ENCODE measurements around the gene TIMP2.

TIMP2 gene

DNA sequence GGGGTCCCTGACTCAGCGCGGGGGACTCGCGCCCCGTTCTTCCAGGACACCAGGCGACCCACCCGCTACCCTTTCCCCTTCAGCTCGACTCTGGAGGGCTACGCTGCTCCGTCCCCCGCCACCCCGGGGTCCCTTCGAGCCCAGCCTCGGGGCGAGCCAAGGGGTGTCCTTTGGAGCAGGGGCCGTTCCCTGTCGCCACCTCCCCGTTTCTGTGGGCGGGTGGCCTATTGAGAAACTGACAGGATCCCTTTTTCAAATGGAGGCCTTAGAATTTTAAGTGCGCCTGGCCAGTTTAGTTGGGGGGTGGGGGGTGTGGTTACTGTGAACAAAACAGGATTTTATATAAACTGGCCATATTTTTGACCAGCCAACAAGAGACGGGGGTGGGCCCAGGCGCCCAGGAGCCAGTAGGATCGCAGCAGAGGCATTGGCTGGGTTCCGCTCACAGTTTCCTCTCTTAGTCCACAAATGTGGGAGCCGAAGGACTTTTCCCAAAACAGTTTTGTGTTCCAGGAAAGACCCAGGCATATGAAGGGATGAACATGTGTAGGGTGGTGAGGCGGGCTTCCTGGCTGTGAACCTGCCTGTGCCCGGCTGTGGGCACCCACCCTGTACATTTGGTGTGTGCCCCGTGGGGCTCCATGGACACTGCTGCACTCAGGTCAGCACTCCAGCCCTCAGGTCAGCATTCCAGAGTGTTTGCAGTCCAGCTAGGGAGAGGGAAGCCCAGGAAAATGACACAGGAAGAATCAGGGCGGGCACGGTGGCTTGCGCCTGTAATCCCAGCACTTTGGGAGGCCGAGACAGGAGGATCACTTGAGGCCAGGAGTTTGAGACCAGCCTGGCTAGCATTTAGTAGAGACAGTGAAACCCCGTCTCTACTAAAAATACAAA lies 722 bp upstream of the TIMP2 start:
- Histone ChIP-seq H3K9me3 (ENCODE audit: insufficient read depth, low read length, severe bottlenecking) (no peaks in the 10 kb centered on the region), H3K36me3 (ENCODE audit: insufficient read depth, low read length) (no peaks in the 10 kb centered on the region), H3K9ac (ENCODE audit: low read depth, low read length) (peak overlapping the region; percentile 38; the same call in 1 of the 2 replicates), H2AFZ (ENCODE audit: low read depth, low read length) (peak overlapping the region; percentile 59), H3K27ac (ENCODE audit: low read length) (no peak overlapping the region), H3K4me2 (ENCODE audit: insufficient read depth, low read length) (peak overlapping the region; percentile 55), H3K4me3 (ENCODE audit: low read depth in 1 of 2, low read length in 2 of 2) (peak overlapping the region in 1 of 2 experiments; percentile 47; a peak in 2 of 4 replicates), H4K20me1 (ENCODE audit: insufficient read depth, low read length) (no peaks in the 10 kb centered on the region), H3K79me2 (ENCODE audit: insufficient read depth, low read length) (no peaks in the 10 kb centered on the region), H3K27me3 (ENCODE audit: insufficient read depth, low read length, poor library complexity) (peaks cover 21% of the 10 kb centered on the region), H3K4me1 (ENCODE audit: insufficient read depth, low read length) (peaks cover 21% of the 10 kb centered on the region)
- DNase-seq (no peak), ATAC-seq (ENCODE audit: insufficient read depth, low read depth) (peak; percentile 56; the same call in 2 of the 3 replicates)
- no peak for TF ChIP-seq CTCF (IDR thresholded peaks at IDR 0.05; ENCODE audit: borderline replicate concordance, extremely low read depth, low read length, poor library complexity, severe bottlenecking)
- no peak for TF ChIP-seq EZH2 (IDR thresholded peaks at IDR 0.05; ENCODE audit: borderline replicate concordance, low read depth, low read length, severe bottlenecking)

DNA sequence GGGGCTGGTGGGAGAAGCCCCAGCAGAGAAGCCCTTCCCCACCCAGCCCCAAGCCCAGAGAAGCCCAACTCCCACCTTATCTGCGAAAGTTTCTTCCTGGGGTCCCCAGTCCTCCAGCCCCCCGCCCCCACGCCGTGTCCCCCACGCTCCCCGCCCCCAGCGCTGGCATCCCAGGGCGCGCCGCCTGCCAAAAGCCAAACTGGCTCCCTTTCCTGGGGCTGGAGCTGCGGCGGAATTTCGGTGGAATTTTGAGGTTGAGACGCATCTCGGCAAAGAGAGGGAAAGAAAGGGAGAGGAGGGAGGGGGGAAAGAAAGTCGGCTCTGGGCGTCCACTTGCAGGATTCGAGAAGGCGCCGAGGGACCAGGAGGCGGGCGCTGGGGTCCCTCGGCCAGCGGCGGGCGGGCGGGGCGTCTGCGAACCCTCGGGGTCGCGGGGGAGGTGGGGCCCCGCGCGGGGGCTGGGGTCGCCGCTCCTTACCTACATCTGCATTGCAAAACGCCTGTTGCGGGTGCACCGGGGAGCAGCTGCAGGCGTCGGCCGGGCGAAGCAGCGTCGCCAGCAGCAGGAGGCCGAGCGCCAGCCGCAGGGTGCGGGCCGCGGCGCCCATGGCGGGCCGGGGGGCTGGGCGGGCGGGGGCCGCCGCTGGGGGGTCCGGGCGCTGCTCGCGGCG lies 571 bp downstream of the TIMP2 start:
- no peaks in the 10 kb centered on the region for H3K9me3 ChIP-seq (ENCODE audit: insufficient read depth, low read length, severe bottlenecking)
- no peak overlapping the region for H3K27ac ChIP-seq (ENCODE audit: low read length)
- no peaks in the 10 kb centered on the region for H3K79me2 ChIP-seq (ENCODE audit: insufficient read depth, low read length)
- H3K4me3 ChIP-seq (ENCODE audit: low read depth in 1 of 2, low read length in 2 of 2), result peak overlapping the region in 1 of 2 experiments; percentile 47; a peak in 3 of 4 replicates
- peak overlapping the region; percentile 46; the same call in 1 of the 2 replicates for H3K9ac ChIP-seq (ENCODE audit: low read depth, low read length)
- H3K36me3 ChIP-seq (ENCODE audit: insufficient read depth, low read length), result no peaks in the 10 kb centered on the region
- H2AFZ ChIP-seq (ENCODE audit: low read depth, low read length), result peak overlapping the region; percentile 16; the same call in 1 of the 2 replicates
- peak; percentile 23 for DNase-seq
- H3K27me3 ChIP-seq (ENCODE audit: insufficient read depth, low read length, poor library complexity), result peaks cover 21% of the 10 kb centered on the region
- H4K20me1 ChIP-seq (ENCODE audit: insufficient read depth, low read length), result no peaks in the 10 kb centered on the region
- TF ChIP-seq EZH2 (IDR thresholded peaks at IDR 0.05; ENCODE audit: borderline replicate concordance, low read depth, low read length, severe bottlenecking) (peak; percentile 67), CTCF (IDR thresholded peaks at IDR 0.05; ENCODE audit: borderline replicate concordance, extremely low read depth, low read length, poor library complexity, severe bottlenecking) (no peak)
- peak; percentile 29; the same call in 1 of the 3 replicates for ATAC-seq (ENCODE audit: insufficient read depth, low read depth)
- H3K4me2 ChIP-seq (ENCODE audit: insufficient read depth, low read length), result peak overlapping the region; percentile 55
- peaks cover 21% of the 10 kb centered on the region for H3K4me1 ChIP-seq (ENCODE audit: insufficient read depth, low read length)

DNA sequence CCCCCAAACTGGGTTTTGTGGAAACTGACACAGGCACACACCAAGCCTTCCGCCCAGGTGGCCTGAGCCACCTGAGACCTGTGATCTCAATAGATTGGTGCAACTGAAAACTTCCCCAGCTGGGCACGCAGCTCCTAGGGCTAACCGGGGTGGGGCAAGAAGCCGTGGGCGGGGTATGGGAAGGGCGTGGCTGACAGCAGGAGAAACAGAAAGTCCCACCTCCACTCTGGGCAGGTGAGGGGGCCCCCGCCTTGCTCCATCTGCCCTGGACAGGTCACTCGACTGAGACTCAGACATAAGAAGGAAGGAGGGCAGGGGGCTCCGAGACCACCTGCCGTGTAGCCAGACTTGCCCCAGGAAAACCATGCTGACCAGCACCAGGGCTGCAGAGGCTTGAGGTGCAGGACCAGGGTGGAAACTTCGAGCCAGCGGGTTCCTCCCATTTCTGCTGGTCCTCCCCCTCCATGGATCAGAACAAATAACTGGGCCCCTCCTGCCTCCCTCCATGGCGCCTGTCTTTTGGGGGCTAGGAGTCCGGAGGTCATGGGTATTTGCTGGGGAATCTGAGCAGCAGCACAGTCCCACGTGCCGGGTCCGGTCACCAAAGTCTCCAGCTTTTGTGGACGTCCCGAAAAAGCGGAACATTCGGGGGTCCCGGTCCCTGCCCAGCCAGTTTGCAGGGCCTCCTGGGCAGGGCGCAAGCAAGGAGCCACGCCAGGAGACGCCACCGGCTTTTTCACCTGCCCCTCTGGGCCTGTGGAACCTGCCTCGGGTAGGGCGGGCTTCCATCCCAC lies 1.3 kb downstream of the TIMP2 start:
- no peaks in the 10 kb centered on the region for H4K20me1 ChIP-seq (ENCODE audit: insufficient read depth, low read length)
- ATAC-seq (ENCODE audit: insufficient read depth, low read depth), result no peak

More for the DNA sequence above, 1.3 kb downstream of the TIMP2 start:
- peaks cover 21% of the 10 kb centered on the region for H3K4me1 ChIP-seq (ENCODE audit: insufficient read depth, low read length)
- H3K4me3 ChIP-seq (ENCODE audit: low read depth in 1 of 2, low read length in 2 of 2), result no peak overlapping the region
- TF ChIP-seq EZH2 (IDR thresholded peaks at IDR 0.05; ENCODE audit: borderline replicate concordance, low read depth, low read length, severe bottlenecking) (no peak), CTCF (IDR thresholded peaks at IDR 0.05; ENCODE audit: borderline replicate concordance, extremely low read depth, low read length, poor library complexity, severe bottlenecking) (no peak)
- no peak overlapping the region for H2AFZ ChIP-seq (ENCODE audit: low read depth, low read length)
- H3K27ac ChIP-seq (ENCODE audit: low read length), result no peak overlapping the region
- DNase-seq, result peak; percentile 16
- H3K27me3 ChIP-seq (ENCODE audit: insufficient read depth, low read length, poor library complexity), result peaks cover 21% of the 10 kb centered on the region
- no peaks in the 10 kb centered on the region for H3K36me3 ChIP-seq (ENCODE audit: insufficient read depth, low read length)
- no peaks in the 10 kb centered on the region for H3K79me2 ChIP-seq (ENCODE audit: insufficient read depth, low read length)
- H3K4me2 ChIP-seq (ENCODE audit: insufficient read depth, low read length), result peak overlapping the region; percentile 55
- no peak overlapping the region for H3K9ac ChIP-seq (ENCODE audit: low read depth, low read length)
- no peaks in the 10 kb centered on the region for H3K9me3 ChIP-seq (ENCODE audit: insufficient read depth, low read length, severe bottlenecking)

Data from DND-41 (cell line).